Astrocyte (in vitro differentiated cells and primary cell): ENCODE results near the gene RGS10. TPM values are rescaled to one million over a fixed set of nuclear protein-coding genes. Genes with fewer than 3 reads are reported as not detected.
A peak's percentile ranks its signal among the peaks of the same experiment; 100 is the strongest.

Experiments used
- DNase-seq: peaks from one replicate; pipeline ENCODE4 v3.0.0-alpha.2; 2010; ENCODE audit warnings: low read depth
- FAIRE-seq: peaks from 2 replicates; lab custom pipeline; 2011; peaks lifted over from hg19 to GRCh38; lab: Jason Lieb, UNC
- H2AFZ ChIP-seq: 2 replicates; pipeline ENCODE4 v1.6.0; 2012; ENCODE audit warnings: low read depth, low read length, inconsistent platforms
- H3K27ac ChIP-seq: 2 replicates; pipeline ENCODE4 v1.5.1; 2011; ENCODE audit warnings: low read depth, low read length, inconsistent platforms
- H3K27me3 ChIP-seq: 2 replicates; pipeline ENCODE4 v1.6.0; 2011; ENCODE audit warnings: low read length, inconsistent platforms; ENCODE audit not compliant: insufficient read depth
- H3K36me3 ChIP-seq: 2 replicates; pipeline ENCODE4 v1.5.1; 2011; ENCODE audit warnings: low read length, inconsistent platforms; ENCODE audit not compliant: insufficient read depth
- H3K4me1 ChIP-seq: 2 replicates; pipeline ENCODE4 v1.5.1; 2011; ENCODE audit warnings: low read length, inconsistent platforms; ENCODE audit not compliant: insufficient read depth
- H3K4me2 ChIP-seq: 2 replicates; pipeline ENCODE4 v1.6.0; 2012; ENCODE audit warnings: low read length, inconsistent platforms
- H3K4me3 ChIP-seq: 2 replicates; pipeline ENCODE4 v1.5.1; 2011; ENCODE audit warnings: low read depth, mild to moderate bottlenecking, low read length, inconsistent platforms; ENCODE audit not compliant: insufficient read depth
- H3K79me2 ChIP-seq: 2 replicates; pipeline ENCODE4 v1.6.0; 2012; ENCODE audit warnings: mild to moderate bottlenecking, low read length, inconsistent platforms; ENCODE audit not compliant: insufficient read depth
- H3K9ac ChIP-seq: 2 replicates; pipeline ENCODE4 v1.6.0; 2012; ENCODE audit warnings: mild to moderate bottlenecking, low read length, inconsistent platforms
- H3K9me3 ChIP-seq: 2 replicates; pipeline ENCODE4 v1.5.1; 2012; ENCODE audit warnings: low read depth, mild to moderate bottlenecking, low read length, inconsistent platforms; ENCODE audit not compliant: insufficient read depth
- H4K20me1 ChIP-seq: 2 replicates; pipeline ENCODE4 v1.6.0; 2012; ENCODE audit warnings: low read length, inconsistent platforms; ENCODE audit not compliant: insufficient read depth
- H3K27ac Mint-ChIP-seq: one replicate; pipeline ENCODE4 v1.8.0; 2021; ENCODE audit warnings: mild to moderate bottlenecking, mixed read lengths; ENCODE audit not compliant: unreplicated experiment
- H3K27me3 Mint-ChIP-seq: one replicate; pipeline ENCODE4 v1.8.0; 2021; ENCODE audit warnings: low read depth, mixed read lengths; ENCODE audit not compliant: unreplicated experiment
- H3K36me3 Mint-ChIP-seq: one replicate; pipeline ENCODE4 v1.8.0; 2021; ENCODE audit warnings: low read depth, mixed read lengths; ENCODE audit not compliant: unreplicated experiment
- H3K4me1 Mint-ChIP-seq: one replicate; pipeline ENCODE4 v1.8.0; 2021; ENCODE audit warnings: low read depth, mixed read lengths; ENCODE audit not compliant: unreplicated experiment
- H3K4me3 Mint-ChIP-seq: one replicate; pipeline ENCODE4 v1.8.0; 2021; ENCODE audit warnings: mild to moderate bottlenecking, moderate library complexity, mixed read lengths; ENCODE audit not compliant: unreplicated experiment
- H3K9me3 Mint-ChIP-seq: one replicate; pipeline ENCODE4 v1.8.0; 2021; ENCODE audit warnings: mild to moderate bottlenecking, mixed read lengths; ENCODE audit not compliant: unreplicated experiment
- CTCF ChIP-seq: IDR thresholded peaks from 2 replicates; pipeline ENCODE4 v1.5.1; 2011; ENCODE audit warnings: low read depth, mild to moderate bottlenecking, inconsistent platforms, low read length, moderate library complexity; ENCODE audit not compliant: insufficient read depth
- EZH2 ChIP-seq: IDR thresholded peaks from 2 replicates; pipeline ENCODE4 v1.6.1; 2012; ENCODE audit warnings: mild to moderate bottlenecking, low read length, inconsistent platforms; ENCODE audit not compliant: insufficient read depth
- total RNA-seq: library from RNA; stranded (reverse); gene quantifications from 2 replicates; pipeline ENCODE4 v1.2.1, GENCODE V29; 2021

RGS10 gene
- total RNA-seq, 1 donor from 2014 or later: 40.1 TPM

- Histone ChIP-seq H4K20me1 (peaks cover 4% of the 10 kb centered on the region), H2AFZ (no peak overlapping the region), H3K4me2 (peak overlapping the region; percentile 39), H3K4me3 (no peak overlapping the region), H3K27me3 (no peaks in the 10 kb centered on the region), H3K9ac (no peak overlapping the region), H3K79me2 (peaks cover 11% of the 10 kb centered on the region), H3K4me1 (peaks cover 30% of the 10 kb centered on the region), H3K36me3 (peaks cover 4% of the 10 kb centered on the region), H3K27ac (peak overlapping the region; percentile 58), H3K9me3 (no peaks in the 10 kb centered on the region)
- Mint-ChIP-seq H3K9me3 (no peaks in the 10 kb centered on the region), H3K27ac (peak overlapping the region; percentile 90), H3K4me3 (no peak overlapping the region), H3K36me3 (peaks cover 17% of the 10 kb centered on the region), H3K4me1 (peaks cover 47% of the 10 kb centered on the region), H3K27me3 (peaks cover under 1% of the 10 kb centered on the region)
- no peak for TF ChIP-seq CTCF
- no peak for TF ChIP-seq EZH2
- FAIRE-seq (peak; percentile 98), DNase-seq (peak; percentile 88)
Observed at GRCh38 chr10:119521443-119522204, 20.9 kb downstream of the RGS10 start.

- FAIRE-seq (no peak), DNase-seq (no peak)
- Mint-ChIP-seq H3K9me3 (no peaks in the 10 kb centered on the region), H3K36me3 (peaks cover 17% of the 10 kb centered on the region), H3K4me1 (peaks cover 49% of the 10 kb centered on the region), H3K4me3 (no peak overlapping the region), H3K27ac (peak overlapping the region; percentile 58), H3K27me3 (no peaks in the 10 kb centered on the region)
- Histone ChIP-seq H2AFZ (no peak overlapping the region), H3K27me3 (no peaks in the 10 kb centered on the region), H3K4me1 (peaks cover 35% of the 10 kb centered on the region), H3K9me3 (no peaks in the 10 kb centered on the region), H3K4me2 (no peak overlapping the region), H3K9ac (no peak overlapping the region), H3K36me3 (peaks cover 4% of the 10 kb centered on the region), H4K20me1 (no peaks in the 10 kb centered on the region), H3K4me3 (no peak overlapping the region), H3K79me2 (peaks cover 9% of the 10 kb centered on the region), H3K27ac (no peak overlapping the region)
- TF ChIP-seq CTCF: no peak
- no peak for TF ChIP-seq EZH2
Observed at GRCh38 chr10:119520283-119520682, 22.2 kb downstream of the RGS10 start.

DNA sequence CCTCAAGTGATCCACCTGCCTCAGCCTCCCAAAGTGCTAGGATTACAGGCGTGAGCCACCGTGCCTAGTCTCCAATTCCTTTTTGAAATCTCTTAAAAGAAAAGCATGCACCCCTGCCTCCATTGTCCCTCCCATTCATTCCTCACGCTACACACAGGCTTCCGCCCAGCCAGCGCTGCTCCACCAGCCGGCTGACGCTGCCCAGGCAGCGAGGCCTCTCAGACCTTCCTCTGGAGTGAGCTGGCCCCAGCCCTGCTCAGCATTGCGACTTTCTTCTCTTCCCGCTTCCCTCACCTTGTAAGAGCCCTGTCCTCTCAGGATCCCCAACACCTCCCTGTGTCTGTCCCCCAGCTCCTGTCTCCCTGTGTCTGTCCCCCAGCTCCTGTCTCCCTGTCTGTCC lies 23.6 kb downstream of the RGS10 start:
- Histone ChIP-seq H3K9me3 (no peaks in the 10 kb centered on the region), H3K4me2 (no peak overlapping the region), H3K9ac (peak overlapping the region; percentile 28), H3K27me3 (no peaks in the 10 kb centered on the region), H3K27ac (no peak overlapping the region), H2AFZ (no peak overlapping the region), H3K36me3 (peaks cover 9% of the 10 kb centered on the region), H3K4me1 (peaks cover 35% of the 10 kb centered on the region), H4K20me1 (no peaks in the 10 kb centered on the region), H3K4me3 (no peak overlapping the region), H3K79me2 (peaks cover 9% of the 10 kb centered on the region)
- FAIRE-seq (no peak), DNase-seq (no peak)
- Mint-ChIP-seq H3K27ac (peak overlapping the region; percentile 95), H3K9me3 (no peaks in the 10 kb centered on the region), H3K36me3 (peaks cover 8% of the 10 kb centered on the region), H3K4me1 (peaks cover 50% of the 10 kb centered on the region), H3K4me3 (peak overlapping the region; percentile 54), H3K27me3 (no peaks in the 10 kb centered on the region)
- TF ChIP-seq EZH2 (no peak), CTCF (no peak)
